Uterus (tissue), 2 donors: ENCODE results near the gene TRPT1.

Experiments used
- POLR2A ChIP-seq, 2 donors: fragments of 450-650 bp; IDR thresholded peaks; one replicate each; pipeline ENCODE4 v1.6.1; 2016; ENCODE audit warnings: antibody characterized with exemption in 2 of 2, mild to moderate bottlenecking in 1 of 2, moderate library complexity in 1 of 2
- TF ChIP-seq, protein P1 (sequence below), 4 experiments: fragments of 200-600 bp in 2 of 4; fragments of 450-650 bp in 2 of 4; sonication (generic) in 2 of 4; IDR thresholded peaks; one replicate each; pipeline ENCODE4 v1.5.1; 2016 to 2019; ENCODE audit warnings: antibody characterized with exemption in 4 of 4, mild to moderate bottlenecking in 2 of 4, moderate library complexity in 1 of 4

- TF ChIP-seq, protein P1, sequence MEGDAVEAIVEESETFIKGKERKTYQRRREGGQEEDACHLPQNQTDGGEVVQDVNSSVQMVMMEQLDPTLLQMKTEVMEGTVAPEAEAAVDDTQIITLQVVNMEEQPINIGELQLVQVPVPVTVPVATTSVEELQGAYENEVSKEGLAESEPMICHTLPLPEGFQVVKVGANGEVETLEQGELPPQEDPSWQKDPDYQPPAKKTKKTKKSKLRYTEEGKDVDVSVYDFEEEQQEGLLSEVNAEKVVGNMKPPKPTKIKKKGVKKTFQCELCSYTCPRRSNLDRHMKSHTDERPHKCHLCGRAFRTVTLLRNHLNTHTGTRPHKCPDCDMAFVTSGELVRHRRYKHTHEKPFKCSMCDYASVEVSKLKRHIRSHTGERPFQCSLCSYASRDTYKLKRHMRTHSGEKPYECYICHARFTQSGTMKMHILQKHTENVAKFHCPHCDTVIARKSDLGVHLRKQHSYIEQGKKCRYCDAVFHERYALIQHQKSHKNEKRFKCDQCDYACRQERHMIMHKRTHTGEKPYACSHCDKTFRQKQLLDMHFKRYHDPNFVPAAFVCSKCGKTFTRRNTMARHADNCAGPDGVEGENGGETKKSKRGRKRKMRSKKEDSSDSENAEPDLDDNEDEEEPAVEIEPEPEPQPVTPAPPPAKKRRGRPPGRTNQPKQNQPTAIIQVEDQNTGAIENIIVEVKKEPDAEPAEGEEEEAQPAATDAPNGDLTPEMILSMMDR (IDR thresholded peaks at IDR 0.05) = no peak
- no peak for TF ChIP-seq POLR2A (IDR thresholded peaks at IDR 0.05)
These were observed 17.7 kb downstream of the TRPT1 start for GRCh38 chr11:64208086-64208795.
